DOHH2 (cell line): ENCODE data around the gene LAMTOR3.

Source experiments
- H3F3A ChIP-seq: fragments of 200-600 bp; sonication (generic), shearing (Covaris generic); 2 replicates; pipeline ENCODE4 v1.6.0; 2016; ENCODE audit warnings: antibody characterized with exemption, mild to moderate bottlenecking; ENCODE audit not compliant: control insufficient read depth, insufficient read depth
- H3K27ac ChIP-seq: fragments of 200-600 bp; sonication (generic); 2 replicates; pipeline ENCODE4 v1.5.1; 2014; ENCODE audit warnings: low read depth, mild to moderate bottlenecking, low read length, moderate library complexity
- H3K27me3 ChIP-seq: fragments of 200-600 bp; sonication (generic); 2 replicates; pipeline ENCODE4 v1.6.1; 2014; ENCODE audit warnings: mild to moderate bottlenecking, low read length, mixed read lengths; ENCODE audit not compliant: control insufficient read depth
- H3K36me3 ChIP-seq: fragments of 200-600 bp; sonication (generic); 2 replicates; pipeline ENCODE4 v1.6.1; 2014; ENCODE audit warnings: mild to moderate bottlenecking, low read length, moderate library complexity, mixed read lengths; ENCODE audit not compliant: control insufficient read depth
- H3K4me1 ChIP-seq: fragments of 200-600 bp; sonication (generic); 2 replicates; pipeline ENCODE4 v1.6.1; 2014; ENCODE audit warnings: mild to moderate bottlenecking, low read length, mixed read lengths; ENCODE audit not compliant: control insufficient read depth
- H3K4me2 ChIP-seq: fragments of 200-600 bp; sonication (generic); 2 replicates; pipeline ENCODE4 v1.6.0; 2014; ENCODE audit warnings: mild to moderate bottlenecking, low read length, moderate library complexity
- H3K4me3 ChIP-seq: fragments of 200-600 bp; sonication (generic); 2 replicates; pipeline ENCODE4 v1.5.1; 2014; ENCODE audit warnings: mild to moderate bottlenecking, low read length, mixed read lengths
- H3K79me2 ChIP-seq: fragments of 200-600 bp; sonication (generic); 2 replicates; pipeline ENCODE4 v1.6.1; 2014; ENCODE audit warnings: mild to moderate bottlenecking, low read length, mixed read lengths; ENCODE audit not compliant: control insufficient read depth
- H3K9me2 ChIP-seq: fragments of 200-600 bp; sonication (generic); replicated peaks from 2 replicates; pipeline ENCODE4 v1.6.1; 2014; ENCODE audit warnings: mild to moderate bottlenecking, low read length, mixed read lengths; ENCODE audit not compliant: control insufficient read depth
- H3K9me3 ChIP-seq: fragments of 200-600 bp; sonication (generic); 2 replicates; pipeline ENCODE4 v1.6.1; 2014; ENCODE audit warnings: antibody characterized with exemption, low read length, mixed read lengths; ENCODE audit not compliant: control insufficient read depth, insufficient read depth
- H4K20me1 ChIP-seq: fragments of 200-600 bp; sonication (generic); 2 replicates; pipeline ENCODE4 v1.6.0; 2014; ENCODE audit warnings: low read depth, mild to moderate bottlenecking, antibody characterized with exemption, low read length, moderate library complexity; ENCODE audit not compliant: control insufficient read depth, insufficient read depth
- CTCF ChIP-seq: fragments of 200-600 bp; sonication (generic); IDR thresholded peaks from one replicate; pipeline ENCODE4 v1.5.1; 2014; ENCODE audit warnings: antibody characterized with exemption, mild to moderate bottlenecking, low read depth, low read length; ENCODE audit not compliant: poor library complexity, severe bottlenecking
- EZH2phosphoT487 ChIP-seq: fragments of 200-600 bp; sonication (generic); IDR thresholded peaks from 2 replicates; pipeline ENCODE4 v1.6.1; 2017; ENCODE audit warnings: borderline replicate concordance, mild to moderate bottlenecking, antibody characterized with exemption, low read length, moderate library complexity, mixed read lengths

The LAMTOR3 gene

GRCh38 chr4:99846891-99847290 lies 47.3 kb downstream of the LAMTOR3 start:
- H3K79me2 ChIP-seq = no peaks in the 10 kb centered on the region
- H3K4me2 ChIP-seq = peak overlapping the region; percentile 61
- peaks cover 63% of the 10 kb centered on the region for H3K36me3 ChIP-seq
- H3K9me3 ChIP-seq = no peaks in the 10 kb centered on the region
- H3K4me3 ChIP-seq = peak overlapping the region; percentile 55
- no peak for TF ChIP-seq EZH2phosphoT487
- TF ChIP-seq CTCF = no peak
- no peaks in the 10 kb centered on the region; the same call in 1 of the 2 replicates for H4K20me1 ChIP-seq
- H3K4me1 ChIP-seq = peaks cover 60% of the 10 kb centered on the region
- no peaks in the 10 kb centered on the region for H3K27me3 ChIP-seq
- no peaks in the 10 kb centered on the region for H3K9me2 ChIP-seq
- peak overlapping the region; percentile 72 for H3K27ac ChIP-seq
- H3F3A ChIP-seq = peaks cover 5% of the 10 kb centered on the region; the same call in 1 of the 2 replicates

- no peak overlapping the region for H3K4me3 ChIP-seq
Observed at GRCh38 chr4:99845708-99846469, 48.3 kb downstream of the LAMTOR3 start.

GRCh38 chr4:99845179-99845578 lies 49.0 kb downstream of the LAMTOR3 start:
- H3K9me2 ChIP-seq = no peaks in the 10 kb centered on the region
- H3F3A ChIP-seq = peaks cover 8% of the 10 kb centered on the region
- no peaks in the 10 kb centered on the region; the same call in 1 of the 2 replicates for H4K20me1 ChIP-seq
- H3K79me2 ChIP-seq = no peaks in the 10 kb centered on the region
- H3K27ac ChIP-seq = peak overlapping the region; percentile 72
- H3K4me2 ChIP-seq = peak overlapping the region; percentile 21
- peaks cover 53% of the 10 kb centered on the region for H3K4me1 ChIP-seq
- peaks cover 79% of the 10 kb centered on the region for H3K36me3 ChIP-seq
- no peak overlapping the region for H3K4me3 ChIP-seq
- no peaks in the 10 kb centered on the region for H3K27me3 ChIP-seq
- no peaks in the 10 kb centered on the region for H3K9me3 ChIP-seq
- TF ChIP-seq EZH2phosphoT487 (no peak), CTCF (no peak)

More at GRCh38 chr4:99845708-99846469, 48.3 kb downstream of the LAMTOR3 start:
- Histone ChIP-seq H4K20me1 (no peaks in the 10 kb centered on the region; the same call in 1 of the 2 replicates), H3K36me3 (peaks cover 73% of the 10 kb centered on the region), H3K4me1 (peaks cover 55% of the 10 kb centered on the region), H3K9me3 (no peaks in the 10 kb centered on the region), H3K4me2 (peak overlapping the region; percentile 21), H3K79me2 (no peaks in the 10 kb centered on the region), H3K9me2 (no peaks in the 10 kb centered on the region), H3K27ac (peak overlapping the region; percentile 72), H3K27me3 (no peaks in the 10 kb centered on the region), H3F3A (peaks cover 5% of the 10 kb centered on the region; the same call in 1 of the 2 replicates)
- TF ChIP-seq CTCF = no peak
- TF ChIP-seq EZH2phosphoT487 = no peak
